BLaER1 treated with 17β-estradiol and CSF1 and Interleukin-3, amounts not matched to agents 10 nM and 100 nM (cell line): ENCODE data around the gene ATP5PD.

Experiments used
- H3K27ac ChIP-seq, 11 experiments: shearing (Covaris generic); formaldehyde crosslinking; 2 replicates each; pipeline ENCODE4 v1.8.1; 2022
- H3K27me3 ChIP-seq, 11 experiments: shearing (Covaris generic); formaldehyde crosslinking; 2 replicates each; pipeline ENCODE4 v1.8.1; 2022
- H3K36me3 ChIP-seq, 11 experiments: shearing (Covaris generic); formaldehyde crosslinking; 2 replicates each; pipeline ENCODE4 v1.8.1; 2022
- H3K4me1 ChIP-seq, 10 experiments: shearing (Covaris generic); formaldehyde crosslinking; 2 replicates each; pipeline ENCODE4 v1.8.1; 2022
- H3K4me2 ChIP-seq, 11 experiments: shearing (Covaris generic); formaldehyde crosslinking; 2 replicates each; pipeline ENCODE4 v1.8.1; 2022
- H3K4me3 ChIP-seq, 10 experiments: shearing (Covaris generic); formaldehyde crosslinking; 2 replicates each; pipeline ENCODE4 v1.8.1; 2022
- H3K9ac ChIP-seq, 11 experiments: shearing (Covaris generic); formaldehyde crosslinking; 2 replicates each; pipeline ENCODE4 v1.8.1; 2022
- H3K9me3 ChIP-seq, 11 experiments: shearing (Covaris generic); formaldehyde crosslinking; replicated peaks in 1 of 11; 2 replicates each; pipeline ENCODE4 v1.8.1; 2022
- H4K20me1 ChIP-seq, 11 experiments: shearing (Covaris generic); formaldehyde crosslinking; 2 replicates each; pipeline ENCODE4 v1.8.1; 2022
- Cebpa-rat ChIP-seq, 11 experiments: shearing (Covaris generic); IDR thresholded peaks; 2 replicates each; pipeline ENCODE4 v1.8.1; 2022

ATP5PD gene

GRCh38 chr17:75005291-75005690 lies 41.5 kb downstream of the ATP5PD start:
- Histone ChIP-seq H3K9ac (no peak overlapping the region), H3K36me3 (peaks cover 0 to 32% (median 12%) of the 10 kb centered on the region in 11 experiments; a peak in 12 of 22 replicates), H3K27ac (no peak overlapping the region), H3K27me3 (no peaks in the 10 kb centered on the region), H3K4me1 (peaks cover 0 to 8% (median 0%) of the 10 kb centered on the region in 10 experiments; a peak in 4 of 20 replicates), H3K4me2 (no peak overlapping the region), H4K20me1 (peaks cover 0 to 3% (median 0%) of the 10 kb centered on the region in 11 experiments; a peak in 1 of 22 replicates), H3K9me3 (no peaks in the 10 kb centered on the region), H3K4me3 (no peak overlapping the region)
- TF ChIP-seq Cebpa-rat (IDR thresholded peaks at IDR 0.05) = no peak

GRCh38 chr17:75004371-75004770 lies 42.4 kb downstream of the ATP5PD start:
- peaks cover under 1 to 12% (median 4%) of the 10 kb centered on the region in 10 experiments; a peak in 18 of 20 replicates for H3K4me1 ChIP-seq
- no peaks in the 10 kb centered on the region for H3K9me3 ChIP-seq
- no peaks in the 10 kb centered on the region for H3K27me3 ChIP-seq
- H3K4me3 ChIP-seq = no peak overlapping the region
- TF ChIP-seq Cebpa-rat (IDR thresholded peaks at IDR 0.05) = no peak
- no peak overlapping the region for H3K9ac ChIP-seq
- peaks cover 0 to 3% (median 0%) of the 10 kb centered on the region in 11 experiments; a peak in 1 of 22 replicates for H4K20me1 ChIP-seq
- H3K36me3 ChIP-seq = peaks cover 0 to 32% (median 12%) of the 10 kb centered on the region in 11 experiments; a peak in 12 of 22 replicates
- H3K27ac ChIP-seq = no peak overlapping the region
- no peak overlapping the region for H3K4me2 ChIP-seq

GRCh38 chr17:75003957-75004355 lies 42.8 kb downstream of the ATP5PD start:
- no peak overlapping the region for H3K9ac ChIP-seq
- peaks cover 0 to 3% (median 0%) of the 10 kb centered on the region in 11 experiments; a peak in 1 of 22 replicates for H4K20me1 ChIP-seq
- no peak overlapping the region for H3K4me3 ChIP-seq
- peaks cover 5 to 16% (median 8%) of the 10 kb centered on the region in 10 experiments for H3K4me1 ChIP-seq
- H3K36me3 ChIP-seq = peaks cover 0 to 32% (median 12%) of the 10 kb centered on the region in 11 experiments; a peak in 12 of 22 replicates
- no peak for TF ChIP-seq Cebpa-rat (IDR thresholded peaks at IDR 0.05)
- no peaks in the 10 kb centered on the region for H3K27me3 ChIP-seq
- no peaks in the 10 kb centered on the region for H3K9me3 ChIP-seq
- H3K4me2 ChIP-seq = no peak overlapping the region
- no peak overlapping the region for H3K27ac ChIP-seq

GRCh38 chr17:75003070-75003956 lies 43.5 kb downstream of the ATP5PD start:
- no peak for TF ChIP-seq Cebpa-rat (IDR thresholded peaks at IDR 0.05)
- H4K20me1 ChIP-seq = peaks cover 0 to 3% (median 0%) of the 10 kb centered on the region in 11 experiments; a peak in 1 of 22 replicates
- H3K9ac ChIP-seq = no peak overlapping the region
- H3K4me3 ChIP-seq = no peak overlapping the region
- peaks cover 0 to 32% (median 12%) of the 10 kb centered on the region in 11 experiments; a peak in 12 of 22 replicates for H3K36me3 ChIP-seq
- H3K4me1 ChIP-seq = peaks cover 12 to 23% (median 15%) of the 10 kb centered on the region in 10 experiments
- no peaks in the 10 kb centered on the region for H3K9me3 ChIP-seq
- H3K27me3 ChIP-seq = no peaks in the 10 kb centered on the region
- no peak overlapping the region for H3K27ac ChIP-seq
- H3K4me2 ChIP-seq = no peak overlapping the region

GRCh38 chr17:75001915-75002843 lies 44.6 kb downstream of the ATP5PD start:
- Histone ChIP-seq H3K9ac (no peak overlapping the region), H3K36me3 (peaks cover 0 to 32% (median 12%) of the 10 kb centered on the region in 11 experiments; a peak in 12 of 22 replicates), H3K27me3 (no peaks in the 10 kb centered on the region), H3K9me3 (no peaks in the 10 kb centered on the region), H3K27ac (no peak overlapping the region), H3K4me1 (peaks cover 15 to 26% (median 19%) of the 10 kb centered on the region in 10 experiments), H4K20me1 (peaks cover 0 to 3% (median 0%) of the 10 kb centered on the region in 11 experiments; a peak in 1 of 22 replicates), H3K4me3 (no peak overlapping the region), H3K4me2 (no peak overlapping the region; a peak in 1 of 22 replicates)
- no peak for TF ChIP-seq Cebpa-rat (IDR thresholded peaks at IDR 0.05)

- Histone ChIP-seq H3K4me3 (no peak overlapping the region), H3K4me1 (peaks cover 15 to 27% (median 19%) of the 10 kb centered on the region in 10 experiments), H3K36me3 (peaks cover 0 to 32% (median 12%) of the 10 kb centered on the region in 11 experiments; a peak in 12 of 22 replicates), H3K4me2 (peak overlapping the region in 10 of 11 experiments; percentile 67 to 84 (median 74); a peak in 18 of 22 replicates), H3K27ac (no peak overlapping the region), H3K9ac (no peak overlapping the region), H3K9me3 (no peaks in the 10 kb centered on the region), H4K20me1 (peaks cover 0 to 3% (median 0%) of the 10 kb centered on the region in 11 experiments; a peak in 1 of 22 replicates), H3K27me3 (no peaks in the 10 kb centered on the region)
- TF ChIP-seq Cebpa-rat (IDR thresholded peaks at IDR 0.05) = peak in 1 of 11 experiments; percentile 11; a peak in 1 of 22 replicates
Observed at GRCh38 chr17:74999523-74999922, 47.2 kb downstream of the ATP5PD start.

GRCh38 chr17:74998783-74999182 lies 48.0 kb downstream of the ATP5PD start:
- peaks cover 0 to 4% (median 0%) of the 10 kb centered on the region in 11 experiments; a peak in 2 of 22 replicates for H4K20me1 ChIP-seq
- peak overlapping the region in 10 of 11 experiments; percentile 8 to 56 (median 43); a peak in 13 of 22 replicates for H3K9ac ChIP-seq
- H3K4me2 ChIP-seq = peak overlapping the region; percentile 67 to 84 (median 74)
- H3K36me3 ChIP-seq = peaks cover 0 to 28% (median 12%) of the 10 kb centered on the region in 11 experiments; a peak in 12 of 22 replicates
- no peaks in the 10 kb centered on the region for H3K27me3 ChIP-seq
- no peaks in the 10 kb centered on the region for H3K9me3 ChIP-seq
- H3K4me1 ChIP-seq = peaks cover 15 to 31% (median 19%) of the 10 kb centered on the region in 10 experiments
- peak overlapping the region in 10 of 11 experiments; percentile 16 to 54 (median 30); a peak in 9 of 22 replicates for H3K27ac ChIP-seq
- H3K4me3 ChIP-seq = no peak overlapping the region
- TF ChIP-seq Cebpa-rat (IDR thresholded peaks at IDR 0.05) = no peak

GRCh38 chr17:74995847-74996246 lies 50.9 kb downstream of the ATP5PD start:
- peaks cover 0 to 10% (median 0%) of the 10 kb centered on the region in 11 experiments; a peak in 2 of 22 replicates for H4K20me1 ChIP-seq
- no peak overlapping the region for H3K27ac ChIP-seq
- TF ChIP-seq Cebpa-rat (IDR thresholded peaks at IDR 0.05) = no peak
- no peak overlapping the region for H3K9ac ChIP-seq
- no peak overlapping the region for H3K4me2 ChIP-seq
- peaks cover 0 to 2% (median 0%) of the 10 kb centered on the region in 11 experiments; a peak in 3 of 22 replicates for H3K36me3 ChIP-seq
- H3K4me3 ChIP-seq = no peak overlapping the region
- H3K9me3 ChIP-seq = no peaks in the 10 kb centered on the region
- H3K27me3 ChIP-seq = no peaks in the 10 kb centered on the region
- H3K4me1 ChIP-seq = peaks cover 21 to 36% (median 31%) of the 10 kb centered on the region in 10 experiments
